GM18870 (cell line): ENCODE results near the gene FAM216B.
"Not testable (repeated sequence)": the region's sequence is repeated elsewhere in the genome, so short reads cannot be mapped to it uniquely, and the experiment has no call there.

Experiments used
- ATAC-seq: cut with Tn5 transposase; IDR thresholded peaks from one replicate; pipeline ENCODE4 v1.9.1; 2021; ENCODE audit warnings: moderate library complexity; ENCODE audit not compliant: unreplicated experiment

FAM216B gene

GRCh38 chr13:42781352-42781751 is at the start of gene FAM216B:
Gene FAM216B, plus strand, starts transcription at chr13:42781584. Its CDS starts 2,484 bp downstream, at chr13:42784068.
- ATAC-seq, result no peak

- no peak for ATAC-seq
Measured at GRCh38 chr13:42732073-42732472, 49.3 kb upstream of the FAM216B start.

GRCh38 chr13:42733046-42733445 is 48.3 kb upstream of the FAM216B start:
- no peak for ATAC-seq

- ATAC-seq, result no peak
Measured at GRCh38 chr13:42735010-42735409, 46.4 kb upstream of the FAM216B start.

- ATAC-seq, result no peak
Measured at GRCh38 chr13:42740753-42741152, 40.6 kb upstream of the FAM216B start.

GRCh38 chr13:42741914-42742313 is 39.5 kb upstream of the FAM216B start:
- ATAC-seq, result no peak

GRCh38 chr13:42745655-42746054 is 35.7 kb upstream of the FAM216B start:
- ATAC-seq, result no peak

GRCh38 chr13:42746866-42747265 is 34.5 kb upstream of the FAM216B start:
- no peak for ATAC-seq

GRCh38 chr13:42747399-42747873 is 33.9 kb upstream of the FAM216B start:
- ATAC-seq, result no peak

- no peak for ATAC-seq
Measured at GRCh38 chr13:42750794-42751193, 30.6 kb upstream of the FAM216B start.

GRCh38 chr13:42751693-42752092 is 29.7 kb upstream of the FAM216B start:
- peak; percentile 63 for ATAC-seq

- no peak for ATAC-seq
Measured at GRCh38 chr13:42752731-42753130, 28.7 kb upstream of the FAM216B start.

GRCh38 chr13:42753697-42754096 is 27.7 kb upstream of the FAM216B start:
- no peak for ATAC-seq

GRCh38 chr13:42754801-42755510 is 26.4 kb upstream of the FAM216B start:
- ATAC-seq, result no peak

GRCh38 chr13:42757678-42758420 is 23.5 kb upstream of the FAM216B start:
- no peak for ATAC-seq

- no peak for ATAC-seq
Measured at GRCh38 chr13:42758515-42758914, 22.9 kb upstream of the FAM216B start.

GRCh38 chr13:42760951-42761350 is 20.4 kb upstream of the FAM216B start:
- no peak for ATAC-seq

GRCh38 chr13:42762251-42762650 is 19.1 kb upstream of the FAM216B start:
- ATAC-seq, result no peak

- ATAC-seq, result no peak
Measured at GRCh38 chr13:42762917-42763316, 18.5 kb upstream of the FAM216B start.

GRCh38 chr13:42766016-42766415 is 15.4 kb upstream of the FAM216B start:
- no peak for ATAC-seq

GRCh38 chr13:42769650-42770049 is 11.7 kb upstream of the FAM216B start:
- no peak for ATAC-seq

GRCh38 chr13:42776558-42776957 is 4.8 kb upstream of the FAM216B start:
- ATAC-seq, result not testable (repeated sequence)
